GM13976 (cell line): ENCODE measurements around the gene SPOCK1.

Source experiments
- DNase-seq: peaks from one replicate; pipeline ENCODE4 v3.0.0; 2012; ENCODE audit warnings: low spot score
- CTCF ChIP-seq: IDR thresholded peaks from 2 replicates; pipeline ENCODE4 v1.5.1; 2012; ENCODE audit warnings: borderline replicate concordance, mild to moderate bottlenecking; ENCODE audit not compliant: insufficient read depth; ENCODE audit errors: extremely low read depth, missing control alignments, control extremely low read depth
- in situ Hi-C: fragments of 300-500 bp; cut with MboI; formaldehyde crosslinking; loops from one replicate; pipeline ENCODE4 v1.12.0; 2022; ENCODE audit warnings: low sequenced_read_pairs, mixed read lengths, inconsistent platforms; ENCODE audit not compliant: unreplicated experiment

Gene SPOCK1

GRCh38 chr5:137470111-137470920 lies 28.8 kb downstream of the SPOCK1 start:
- in situ Hi-C loops: no loop called here
- DNase-seq: no peak
- TF ChIP-seq CTCF: no peak

GRCh38 chr5:137466889-137467288 lies 32.2 kb downstream of the SPOCK1 start:
- no peak for DNase-seq
- TF ChIP-seq CTCF: no peak
- in situ Hi-C loops: no loop called here

GRCh38 chr5:137465930-137466329 lies 33.2 kb downstream of the SPOCK1 start:
- in situ Hi-C loops: no loop called here
- no peak for DNase-seq
- no peak for TF ChIP-seq CTCF

GRCh38 chr5:137462816-137463520 lies 36.2 kb downstream of the SPOCK1 start:
- in situ Hi-C loops: no loop called here
- DNase-seq: no peak
- TF ChIP-seq CTCF: no peak

GRCh38 chr5:137462265-137462590 lies 36.9 kb downstream of the SPOCK1 start:
- DNase-seq: no peak
- TF ChIP-seq CTCF: no peak
- in situ Hi-C loops: no loop called here

- in situ Hi-C loops: no loop called here
- no peak for DNase-seq
- no peak for TF ChIP-seq CTCF
These were observed 37.5 kb downstream of the SPOCK1 start for GRCh38 chr5:137461391-137462264.
